Measurements from ENCODE around the gene FAM237A. TPM values are rescaled to one million over a fixed set of nuclear protein-coding genes. Genes with fewer than 3 reads are reported as not detected.

The FAM237A gene
- total and polyA plus RNA-seq, 10 of the 15 experiments (the other 5 are each of a cell fraction or from before 2014, with no cell fraction given) = not detected

DNA sequence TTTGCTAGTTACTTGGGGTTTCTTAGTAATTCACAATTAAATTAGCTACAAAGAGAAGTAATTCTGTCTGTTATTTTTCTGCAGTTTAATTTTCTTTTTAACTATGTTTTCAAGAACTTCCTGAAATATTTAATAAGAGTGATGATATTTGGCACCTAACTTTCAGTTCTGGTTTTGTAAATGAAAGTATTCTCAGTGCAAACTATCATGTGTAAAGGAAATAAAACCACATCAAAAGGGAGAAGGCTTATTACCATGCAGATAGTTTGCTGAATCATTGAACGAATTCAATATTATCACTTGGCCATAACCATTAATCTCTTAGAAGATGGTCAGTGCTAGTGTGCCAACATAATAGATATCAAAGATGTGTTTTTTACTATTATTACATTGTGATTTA lies 46.7 kb downstream of the FAM237A start:
- Histone ChIP-seq H2AFZ (ENCODE audit: control insufficient read depth, low read depth, low read length) (no peak overlapping the region), H3K36me3 (ENCODE audit: control insufficient read depth in 2 of 2, insufficient read depth in 2 of 2, low read length in 1 of 2) (no peaks in the 10 kb centered on the region), H3K4me2 (ENCODE audit: control insufficient read depth, insufficient read depth) (no peak overlapping the region), H3K27me3 (replicated peaks in 1 of 2; ENCODE audit: control insufficient read depth in 2 of 2, insufficient read depth in 2 of 2, low read length in 1 of 2) (no peaks in the 10 kb centered on the region), H4K20me1 (ENCODE audit: control insufficient read depth, insufficient read depth) (no peaks in the 10 kb centered on the region), H3K4me3 (no peak overlapping the region), H3K4me1 (ENCODE audit: control insufficient read depth, insufficient read depth, low read length) (no peaks in the 10 kb centered on the region), H3K9ac (ENCODE audit: control insufficient read depth, insufficient read depth, low read length) (no peak overlapping the region), H3K9me3 (replicated peaks; ENCODE audit: control insufficient read depth, insufficient read depth, low read length) (no peaks in the 10 kb centered on the region), H3K27ac (ENCODE audit: control insufficient read depth, insufficient read depth) (no peak overlapping the region), H3K79me2 (ENCODE audit: control insufficient read depth, insufficient read depth, low read length) (no peaks in the 10 kb centered on the region)
- ATAC-seq (no peak), DNase-seq (ENCODE audit: low read depth, low spot score) (no peak), FAIRE-seq (no peak)
- in situ Hi-C loops (cut with MboI) (no loop called here), intact Hi-C loops (cut with micrococcal nuclease; ENCODE audit: unreplicated experiment) (no loop called here)
- SMC1A ChIA-PET (ENCODE audit: uncharacterized antibody, unreplicated experiment) = no interaction called here
- CTCF ChIA-PET = interaction anchor here (0.8 to 1.6 kb wide), 3 partner anchors 111 to 297 kb away, joined by 3 to 5 read pairs (median 3); no protein-coding TSS in a partner anchor
- 0% methylated on average over 1 of the region's 1 CpG for WGBS (ENCODE audit: insufficient coverage, insufficient replicate concordance, low lambda C conversion rate, missing lambda C conversion rate)
- POLR2A ChIA-PET = no interaction called here
- RAD21 ChIA-PET (ENCODE audit: unreplicated experiment) = no interaction called here
- BruUV-seq (replicated peaks) = no TSS peak
- TF ChIP-seq TCF12 (IDR thresholded peaks at IDR 0.05; ENCODE audit: low read depth, low read length) (no peak), ATF3 (IDR thresholded peaks at IDR 0.05; ENCODE audit: borderline replicate concordance, extremely low read depth, low read depth, low read length) (no peak), HDAC2 (IDR thresholded peaks at IDR 0.05) (no peak), BACH1 (IDR thresholded peaks at IDR 0.05; ENCODE audit: borderline replicate concordance) (no peak), CBX5 (IDR thresholded peaks at IDR 0.05; ENCODE audit: low read depth) (no peak), STAT3 (IDR thresholded peaks at IDR 0.05; ENCODE audit: low read depth, low read length) (no peak), RAD21 (IDR thresholded peaks at IDR 0.05; ENCODE audit: insufficient read depth, low read depth, low read length) (no peak), DPF2 (IDR thresholded peaks at IDR 0.05) (0 out of 2 replicates have a peak, but pooled peaks have one; percentile 17), POLR2AphosphoS2 (IDR thresholded peaks at IDR 0.05; ENCODE audit: low read depth, low read length) (no peak), BMI1 (IDR thresholded peaks at IDR 0.05; ENCODE audit: borderline replicate concordance) (no peak), YY1 (IDR thresholded peaks at IDR 0.05; ENCODE audit: low read depth, low read length) (no peak)
- TF ChIP-seq, protein P1, sequence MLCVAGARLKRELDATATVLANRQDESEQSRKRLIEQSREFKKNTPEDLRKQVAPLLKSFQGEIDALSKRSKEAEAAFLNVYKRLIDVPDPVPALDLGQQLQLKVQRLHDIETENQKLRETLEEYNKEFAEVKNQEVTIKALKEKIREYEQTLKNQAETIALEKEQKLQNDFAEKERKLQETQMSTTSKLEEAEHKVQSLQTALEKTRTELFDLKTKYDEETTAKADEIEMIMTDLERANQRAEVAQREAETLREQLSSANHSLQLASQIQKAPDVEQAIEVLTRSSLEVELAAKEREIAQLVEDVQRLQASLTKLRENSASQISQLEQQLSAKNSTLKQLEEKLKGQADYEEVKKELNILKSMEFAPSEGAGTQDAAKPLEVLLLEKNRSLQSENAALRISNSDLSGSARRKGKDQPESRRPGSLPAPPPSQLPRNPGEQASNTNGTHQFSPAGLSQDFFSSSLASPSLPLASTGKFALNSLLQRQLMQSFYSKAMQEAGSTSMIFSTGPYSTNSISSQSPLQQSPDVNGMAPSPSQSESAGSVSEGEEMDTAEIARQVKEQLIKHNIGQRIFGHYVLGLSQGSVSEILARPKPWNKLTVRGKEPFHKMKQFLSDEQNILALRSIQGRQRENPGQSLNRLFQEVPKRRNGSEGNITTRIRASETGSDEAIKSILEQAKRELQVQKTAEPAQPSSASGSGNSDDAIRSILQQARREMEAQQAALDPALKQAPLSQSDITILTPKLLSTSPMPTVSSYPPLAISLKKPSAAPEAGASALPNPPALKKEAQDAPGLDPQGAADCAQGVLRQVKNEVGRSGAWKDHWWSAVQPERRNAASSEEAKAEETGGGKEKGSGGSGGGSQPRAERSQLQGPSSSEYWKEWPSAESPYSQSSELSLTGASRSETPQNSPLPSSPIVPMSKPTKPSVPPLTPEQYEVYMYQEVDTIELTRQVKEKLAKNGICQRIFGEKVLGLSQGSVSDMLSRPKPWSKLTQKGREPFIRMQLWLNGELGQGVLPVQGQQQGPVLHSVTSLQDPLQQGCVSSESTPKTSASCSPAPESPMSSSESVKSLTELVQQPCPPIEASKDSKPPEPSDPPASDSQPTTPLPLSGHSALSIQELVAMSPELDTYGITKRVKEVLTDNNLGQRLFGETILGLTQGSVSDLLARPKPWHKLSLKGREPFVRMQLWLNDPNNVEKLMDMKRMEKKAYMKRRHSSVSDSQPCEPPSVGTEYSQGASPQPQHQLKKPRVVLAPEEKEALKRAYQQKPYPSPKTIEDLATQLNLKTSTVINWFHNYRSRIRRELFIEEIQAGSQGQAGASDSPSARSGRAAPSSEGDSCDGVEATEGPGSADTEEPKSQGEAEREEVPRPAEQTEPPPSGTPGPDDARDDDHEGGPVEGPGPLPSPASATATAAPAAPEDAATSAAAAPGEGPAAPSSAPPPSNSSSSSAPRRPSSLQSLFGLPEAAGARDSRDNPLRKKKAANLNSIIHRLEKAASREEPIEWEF (IDR thresholded peaks at IDR 0.05; ENCODE audit: insufficient replicate concordance, low read depth, low read length) = no peak
- TF ChIP-seq, protein P2, sequence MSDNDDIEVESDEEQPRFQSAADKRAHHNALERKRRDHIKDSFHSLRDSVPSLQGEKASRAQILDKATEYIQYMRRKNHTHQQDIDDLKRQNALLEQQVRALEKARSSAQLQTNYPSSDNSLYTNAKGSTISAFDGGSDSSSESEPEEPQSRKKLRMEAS (IDR thresholded peaks at IDR 0.05; ENCODE audit: low read depth, low read length) = no peak
- TF ChIP-seq, protein P3, sequence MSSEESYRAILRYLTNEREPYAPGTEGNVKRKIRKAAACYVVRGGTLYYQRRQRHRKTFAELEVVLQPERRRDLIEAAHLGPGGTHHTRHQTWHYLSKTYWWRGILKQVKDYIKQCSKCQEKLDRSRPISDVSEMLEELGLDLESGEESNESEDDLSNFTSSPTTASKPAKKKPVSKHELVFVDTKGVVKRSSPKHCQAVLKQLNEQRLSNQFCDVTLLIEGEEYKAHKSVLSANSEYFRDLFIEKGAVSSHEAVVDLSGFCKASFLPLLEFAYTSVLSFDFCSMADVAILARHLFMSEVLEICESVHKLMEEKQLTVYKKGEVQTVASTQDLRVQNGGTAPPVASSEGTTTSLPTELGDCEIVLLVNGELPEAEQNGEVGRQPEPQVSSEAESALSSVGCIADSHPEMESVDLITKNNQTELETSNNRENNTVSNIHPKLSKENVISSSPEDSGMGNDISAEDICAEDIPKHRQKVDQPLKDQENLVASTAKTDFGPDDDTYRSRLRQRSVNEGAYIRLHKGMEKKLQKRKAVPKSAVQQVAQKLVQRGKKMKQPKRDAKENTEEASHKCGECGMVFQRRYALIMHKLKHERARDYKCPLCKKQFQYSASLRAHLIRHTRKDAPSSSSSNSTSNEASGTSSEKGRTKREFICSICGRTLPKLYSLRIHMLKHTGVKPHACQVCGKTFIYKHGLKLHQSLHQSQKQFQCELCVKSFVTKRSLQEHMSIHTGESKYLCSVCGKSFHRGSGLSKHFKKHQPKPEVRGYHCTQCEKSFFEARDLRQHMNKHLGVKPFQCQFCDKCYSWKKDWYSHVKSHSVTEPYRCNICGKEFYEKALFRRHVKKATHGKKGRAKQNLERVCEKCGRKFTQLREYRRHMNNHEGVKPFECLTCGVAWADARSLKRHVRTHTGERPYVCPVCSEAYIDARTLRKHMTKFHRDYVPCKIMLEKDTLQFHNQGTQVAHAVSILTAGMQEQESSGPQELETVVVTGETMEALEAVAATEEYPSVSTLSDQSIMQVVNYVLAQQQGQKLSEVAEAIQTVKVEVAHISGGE (CRISPR knock-in tag; IDR thresholded peaks at IDR 0.05) = no peak
